ENCODE results near the gene PDLIM4. TPM values are rescaled to one million over a fixed set of nuclear protein-coding genes. Genes with fewer than 3 reads are reported as not detected.

Gene PDLIM4
- total RNA-seq, 2 donors from 2014 or later, result 35.9 to 50.2 TPM

- WGBS, result 23% methylated on average over 19 of the region's 19 CpGs
- H3K9me3 ChIP-seq, result no peaks in the 10 kb centered on the region
- H3K4me1 ChIP-seq (replicated peaks), result peaks cover 10% of the 10 kb centered on the region
- no peaks in the 10 kb centered on the region for H3K36me3 ChIP-seq
- DNase-seq (ENCODE audit: low spot score), result no peak
- H3K4me3 ChIP-seq, result peak overlapping the region; percentile 59 to 75
- peak overlapping the region; percentile 88 to 91 for H3K27ac ChIP-seq
- intact Hi-C loops (cut with DNase I), result loop anchor here (5.0 to 10.0 kb wide), 2 partner anchors 41 to 236 kb away; partner anchors contain the start of gene IRF1
- TF ChIP-seq CTCF (IDR thresholded peaks at IDR 0.05), result no peak
- TF ChIP-seq POLR2A (IDR thresholded peaks at IDR 0.05), result peak; percentile 29
- H3K27me3 ChIP-seq (replicated peaks; ENCODE audit: insufficient read depth), result no peaks in the 10 kb centered on the region
These were observed 889 bp downstream of the PDLIM4 start for GRCh38 chr5:132258102-132259068.

- WGBS, result 20% methylated on average over 21 of the region's 24 CpGs
- DNase-seq (ENCODE audit: low spot score), result peak; percentile 75
- intact Hi-C loops (cut with DNase I), result loop anchor here (5.0 to 10.0 kb wide), 2 partner anchors 42 to 236 kb away; partner anchors contain the start of gene IRF1
- TF ChIP-seq POLR2AphosphoS5 (IDR thresholded peaks at IDR 0.05), result peak; percentile 72
- peak; percentile 85 for TF ChIP-seq POLR2A (IDR thresholded peaks at IDR 0.05)
- TF ChIP-seq CTCF (IDR thresholded peaks at IDR 0.05), result peak in 1 of 4 experiments; percentile 10
- Histone ChIP-seq H3K27me3 (replicated peaks; ENCODE audit: insufficient read depth) (no peaks in the 10 kb centered on the region), H3K27ac (peak overlapping the region; percentile 88 to 91), H3K4me3 (peak overlapping the region; percentile 59 to 75), H3K9me3 (no peaks in the 10 kb centered on the region), H3K36me3 (no peaks in the 10 kb centered on the region), H3K4me1 (replicated peaks) (peaks cover 10% of the 10 kb centered on the region)
These were observed 1.8 kb downstream of the PDLIM4 start for GRCh38 chr5:132259069-132259851.

GRCh38 chr5:132260051-132260450 lies 2.6 kb downstream of the PDLIM4 start:
- Histone ChIP-seq H3K4me1 (replicated peaks) (peaks cover 16% of the 10 kb centered on the region), H3K27ac (peak overlapping the region; percentile 88 to 91), H3K27me3 (replicated peaks; ENCODE audit: insufficient read depth) (no peaks in the 10 kb centered on the region), H3K9me3 (no peaks in the 10 kb centered on the region), H3K4me3 (no peak overlapping the region), H3K36me3 (no peaks in the 10 kb centered on the region)
- 34% methylated on average over 6 of the region's 6 CpGs for WGBS
- DNase-seq (ENCODE audit: low spot score), result no peak
- intact Hi-C loops (cut with DNase I), result loop anchor here (1.0 to 10.0 kb wide), 2 partner anchors 33 to 625 kb away; partner anchors contain the start of gene RAPGEF6
- TF ChIP-seq CTCF (IDR thresholded peaks at IDR 0.05) (no peak), POLR2AphosphoS5 (IDR thresholded peaks at IDR 0.05) (peak; percentile 14), POLR2A (IDR thresholded peaks at IDR 0.05) (peak; percentile 10)

GRCh38 chr5:132260714-132261551 lies 3.4 kb downstream of the PDLIM4 start:
- Histone ChIP-seq H3K27ac (peak overlapping the region; percentile 88 to 91), H3K27me3 (replicated peaks; ENCODE audit: insufficient read depth) (no peaks in the 10 kb centered on the region), H3K4me1 (replicated peaks) (peaks cover 23% of the 10 kb centered on the region), H3K4me3 (no peak overlapping the region), H3K36me3 (no peaks in the 10 kb centered on the region), H3K9me3 (no peaks in the 10 kb centered on the region)
- intact Hi-C loops (cut with DNase I), result loop anchor here (1.0 to 10.0 kb wide), 2 partner anchors 32 to 626 kb away; partner anchors contain the start of gene RAPGEF6
- TF ChIP-seq POLR2A (IDR thresholded peaks at IDR 0.05) (no peak), CTCF (IDR thresholded peaks at IDR 0.05) (no peak)
- DNase-seq (ENCODE audit: low spot score), result no peak
- WGBS, result 25% methylated on average over 6 of the region's 6 CpGs

Measured in prostate gland (tissue), 2 donors.